T-helper 2 cell treated with Interferon-gamma antibody and Interleukin-4, amounts not matched to agents 100 ng/mL and 5 ng/mL, for 36 hours (primary cell): ENCODE results near the gene MATCAP1. TPM values are rescaled to one million over a fixed set of nuclear protein-coding genes. Genes with fewer than 3 reads are reported as not detected.

Source experiments
- intact Hi-C: fragments of 100-400 bp; cut with micrococcal nuclease; formaldehyde crosslinking; loops from one replicate; pipeline ENCODE4 v1.15.1; 2023
- total RNA-seq: library from RNA; stranded (reverse); gene quantifications from 2 replicates; pipeline ENCODE4 v1.2.3, GENCODE V29; 2022

MATCAP1 gene
- total RNA-seq, 1 donor from 2014 or later, result 57.4 TPM

DNA sequence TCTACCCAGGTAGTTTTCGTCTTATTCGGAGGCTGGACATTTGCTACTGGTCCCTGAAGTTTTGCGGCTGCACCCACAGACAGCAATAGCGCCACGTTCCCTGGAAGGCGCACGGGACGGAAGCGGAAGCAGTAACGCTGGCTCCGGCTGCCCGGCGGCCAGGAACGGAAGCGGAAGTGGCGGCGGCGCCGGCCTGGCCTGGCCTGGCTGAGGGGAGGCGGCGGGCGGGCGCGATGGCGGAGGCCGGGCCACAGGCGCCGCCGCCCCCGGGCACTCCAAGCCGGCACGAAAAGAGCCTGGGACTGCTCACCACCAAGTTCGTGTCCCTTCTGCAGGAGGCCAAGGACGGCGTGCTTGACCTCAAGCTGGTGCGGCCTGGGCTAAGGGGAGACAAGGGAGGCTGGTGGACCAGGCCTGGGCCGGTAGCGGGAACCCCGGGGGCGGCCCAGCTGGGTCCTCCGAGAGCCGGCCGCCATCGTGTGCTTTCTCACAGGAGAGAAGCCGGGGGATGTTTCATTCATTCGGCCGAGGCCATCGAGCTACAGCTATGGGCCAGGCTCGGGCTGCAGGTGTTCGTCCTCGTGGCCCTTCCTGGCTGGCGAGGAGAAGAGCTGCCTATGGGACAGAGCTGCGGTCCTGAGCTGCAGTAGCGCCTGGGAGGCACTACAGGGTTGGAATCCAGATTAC is 8.4 kb upstream of the MATCAP1 start, which contains the start of gene E2F4:
Gene E2F4, plus strand, starts transcription at position 161 of the 687 bp plus-strand sequence. Its CDS starts 73 bp downstream, at position 234.
- intact Hi-C loops, result loop anchor here (1.0 to 2.0 kb wide), 2 partner anchors 35 to 52 kb away; partner anchors contain the start of gene TMEM208

DNA sequence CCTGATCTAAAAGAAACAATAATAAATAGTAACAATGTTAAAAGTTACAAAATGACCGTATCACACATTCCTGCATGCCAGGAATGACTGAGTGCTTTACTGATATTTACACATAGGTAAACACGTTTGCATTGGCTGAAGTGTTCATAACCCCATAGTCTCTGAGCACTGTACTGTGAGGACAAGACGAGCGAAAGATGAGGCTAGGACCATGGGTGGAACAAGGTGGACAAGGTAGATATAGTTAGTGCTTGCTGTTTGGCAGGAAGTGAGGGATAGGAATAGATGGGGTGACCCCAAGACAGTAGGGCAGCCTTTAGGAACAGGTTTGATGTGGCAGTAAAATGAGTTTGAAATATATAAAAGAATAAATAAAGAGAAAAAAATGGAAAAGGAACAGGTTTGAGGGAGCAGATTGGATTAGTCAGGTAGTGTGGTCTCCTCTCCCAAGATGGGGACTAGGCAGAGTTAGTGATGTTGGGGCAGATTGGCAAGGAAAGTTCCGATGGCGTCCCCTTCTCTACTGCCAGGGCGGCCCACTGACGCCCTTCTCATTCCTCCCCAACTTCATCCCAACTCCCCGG is 7.7 kb upstream of the MATCAP1 start:
- intact Hi-C loops, result no loop called here

DNA sequence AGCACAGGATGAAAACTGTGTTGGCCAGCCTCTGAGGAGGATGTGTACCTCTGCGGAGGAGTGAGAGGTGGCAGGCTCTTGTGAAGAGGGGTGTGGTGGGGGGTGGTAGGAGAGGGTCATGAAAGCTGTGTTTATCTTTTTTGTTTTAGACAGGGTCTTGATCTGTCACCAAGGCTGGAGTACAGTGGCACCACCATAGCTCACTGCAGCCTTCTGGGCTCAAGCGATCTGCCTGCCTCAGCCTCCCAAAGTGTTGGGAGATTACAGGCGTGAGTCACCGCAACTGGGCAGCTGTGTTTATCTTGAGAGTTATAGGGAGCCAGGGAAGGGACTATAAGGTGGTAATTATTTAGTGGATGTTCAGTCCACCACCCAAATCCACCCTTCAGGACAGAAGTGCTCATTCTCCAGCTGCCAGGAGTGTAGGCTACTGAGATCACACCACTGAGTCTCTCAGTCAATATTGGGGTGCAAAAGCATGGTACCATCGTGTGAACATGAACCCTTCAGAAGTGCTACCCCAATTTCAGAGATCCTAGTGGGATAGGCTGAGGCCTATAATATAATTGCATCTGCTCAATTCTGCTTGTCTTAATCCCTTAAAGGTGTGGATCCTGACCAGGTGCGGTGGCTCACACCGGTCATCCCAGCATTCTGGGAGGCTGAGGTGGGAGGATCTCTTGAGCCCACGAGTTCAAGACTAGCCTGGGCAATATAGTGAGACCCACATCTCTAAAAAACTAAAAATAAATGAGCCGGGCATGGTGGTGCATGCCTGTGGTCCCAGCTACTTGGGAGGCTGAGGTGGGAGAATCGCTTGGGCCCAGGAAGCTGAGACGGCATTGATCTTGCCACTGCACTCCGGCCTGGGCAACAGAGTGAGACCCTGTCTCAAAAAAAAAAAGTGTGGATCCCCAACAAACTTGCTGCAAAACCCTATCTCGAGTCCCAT is 7.0 kb upstream of the MATCAP1 start:
- intact Hi-C loops, result no loop called here

DNA sequence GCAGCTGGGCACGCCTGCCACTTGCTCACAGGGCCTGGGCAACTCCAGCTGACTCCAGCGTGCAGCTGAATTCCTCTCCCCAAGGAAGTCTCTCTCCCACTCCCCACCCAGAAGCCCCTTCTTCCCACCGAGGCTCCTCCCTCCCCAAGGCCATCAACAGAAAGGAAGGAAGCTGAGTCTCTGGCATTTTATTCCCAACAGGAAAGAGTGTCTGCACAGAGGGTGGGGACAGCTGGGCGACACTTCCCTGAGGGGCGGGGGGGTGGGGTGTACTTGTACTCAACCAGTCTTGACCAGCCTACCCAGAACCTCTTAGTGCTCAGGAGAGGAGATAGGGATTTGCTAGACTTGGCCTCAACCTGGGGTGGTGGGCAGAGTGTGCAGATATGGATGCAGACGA is 6.3 kb upstream of the MATCAP1 start, which contains the start of gene EXOC3L1:
Gene EXOC3L1, minus strand, starts transcription at position 96 of the 400 bp plus-strand sequence. CDS start 460 bp downstream, outside the sequence.
- intact Hi-C loops, result no loop called here

DNA sequence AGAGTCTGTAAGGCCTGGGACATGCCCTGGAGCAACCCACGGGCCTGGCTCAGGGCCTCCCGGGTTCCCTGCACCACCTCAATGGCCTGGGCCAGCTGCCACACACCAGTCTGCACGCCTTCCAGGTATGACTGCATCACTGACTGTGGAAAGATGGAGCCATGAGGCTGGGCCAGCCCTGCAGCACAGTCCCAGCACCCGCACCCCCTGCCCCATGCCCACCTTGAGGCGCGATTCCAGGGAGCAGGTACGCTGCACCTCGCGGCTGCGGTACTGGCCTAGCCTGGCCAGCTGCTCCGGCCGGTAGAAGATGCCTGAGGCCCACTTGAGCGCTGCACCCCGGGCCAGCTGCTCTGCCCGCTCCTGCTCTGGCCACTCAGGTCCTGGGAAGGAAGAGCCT is 5.0 kb upstream of the MATCAP1 start:
- intact Hi-C loops, result no loop called here

DNA sequence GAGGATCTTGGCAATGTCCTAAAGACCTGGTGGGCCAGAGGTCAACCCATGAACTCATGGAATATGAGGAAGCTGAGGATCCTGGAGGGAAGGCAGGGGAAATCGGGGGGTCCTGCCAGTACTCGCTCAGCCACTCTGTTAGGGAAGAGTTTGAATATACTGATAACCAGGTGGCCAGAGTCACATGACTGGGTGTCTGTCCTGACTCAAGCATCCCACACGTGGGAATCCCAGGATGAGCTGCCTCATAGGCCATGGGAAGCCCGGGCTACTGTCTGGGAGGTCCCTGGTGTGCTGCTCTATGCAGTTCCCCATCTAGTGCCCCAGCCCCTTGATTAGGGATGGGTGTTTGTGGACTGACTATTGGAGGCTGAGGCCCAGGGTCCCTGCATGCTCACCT is 4.6 kb upstream of the MATCAP1 start:
- intact Hi-C loops, result no loop called here

DNA sequence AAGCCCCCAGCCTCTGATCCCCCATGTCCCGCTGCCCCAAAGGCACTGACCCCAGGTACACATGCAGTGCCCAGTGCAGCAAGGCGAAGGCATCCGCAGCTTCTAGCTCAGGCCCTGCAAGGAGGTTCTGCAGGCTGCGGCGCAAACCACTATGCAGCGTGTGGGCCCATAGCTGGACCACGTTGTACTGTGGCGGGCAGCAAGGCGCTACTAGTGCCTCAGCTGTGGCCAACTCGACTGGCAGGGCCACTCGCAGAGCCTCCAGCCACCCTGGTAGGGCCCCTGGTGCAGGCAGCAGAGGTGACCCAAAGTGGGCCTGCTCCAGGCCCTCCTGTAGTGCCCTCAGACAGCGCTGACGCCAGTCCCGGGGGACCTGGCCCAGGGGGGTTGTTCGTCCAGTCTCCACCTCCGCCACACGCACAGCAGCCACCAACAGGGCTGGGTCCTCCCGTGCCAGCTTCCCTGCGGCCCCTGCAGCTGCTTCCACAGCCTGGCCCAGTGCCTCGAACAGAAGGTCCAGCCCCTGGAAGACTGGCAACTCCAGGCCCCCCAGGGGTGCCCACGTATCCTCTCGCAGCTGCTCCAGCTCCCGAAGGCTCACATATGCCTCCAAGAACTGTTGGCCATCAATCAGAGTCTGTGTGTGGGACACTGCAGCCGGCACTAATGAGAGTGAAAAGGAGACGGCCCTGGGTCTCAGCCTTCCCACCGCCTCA is 3.6 kb upstream of the MATCAP1 start:
- intact Hi-C loops, result no loop called here

DNA sequence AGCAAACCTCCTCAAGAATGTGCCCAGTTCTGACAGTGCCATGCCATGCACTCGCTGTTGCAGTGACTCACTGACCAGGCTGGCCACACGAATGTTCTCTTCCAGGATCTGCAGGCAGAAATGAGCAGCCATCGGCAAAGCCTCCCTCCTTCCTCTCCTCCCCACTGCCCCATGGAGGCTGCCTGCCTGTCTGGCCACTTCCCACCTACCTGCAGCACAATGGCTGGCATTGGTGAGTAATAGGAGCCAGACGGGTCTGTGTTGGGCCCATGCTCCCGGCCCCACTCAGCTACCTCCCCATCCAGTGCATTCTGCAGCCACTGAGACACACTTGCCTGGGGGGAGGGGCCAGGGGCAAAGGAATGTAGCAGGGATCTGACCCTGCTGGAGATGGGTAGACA is 2.8 kb upstream of the MATCAP1 start:
- intact Hi-C loops, result no loop called here

DNA sequence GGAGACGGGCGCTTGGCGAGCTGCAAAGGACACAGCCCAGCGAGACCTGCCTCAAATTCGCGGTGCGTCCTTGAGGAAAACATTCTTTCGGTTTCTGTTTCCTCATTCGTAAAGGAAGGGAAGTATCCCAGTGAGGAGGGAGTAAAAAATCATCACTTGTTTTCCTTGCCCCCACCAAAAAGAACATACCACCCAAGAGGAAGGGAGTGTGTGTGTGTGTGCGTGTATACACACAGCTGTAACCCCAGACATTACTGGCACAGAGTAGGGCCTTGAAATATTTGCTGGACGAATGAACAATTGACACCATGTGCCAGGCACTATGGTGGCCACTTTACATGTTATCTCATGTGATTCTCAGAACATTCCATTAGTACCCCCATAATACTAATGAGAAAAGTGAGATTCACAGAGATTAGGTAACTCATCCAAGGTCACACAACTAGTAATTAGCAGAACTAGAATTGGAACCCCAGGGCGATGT is 1.9 kb upstream of the MATCAP1 start:
- intact Hi-C loops, result loop anchor here (1.0 to 2.0 kb wide), 6 partner anchors 41 to 239 kb away; partner anchors contain the start of genes FHOD1 and TMEM208

DNA sequence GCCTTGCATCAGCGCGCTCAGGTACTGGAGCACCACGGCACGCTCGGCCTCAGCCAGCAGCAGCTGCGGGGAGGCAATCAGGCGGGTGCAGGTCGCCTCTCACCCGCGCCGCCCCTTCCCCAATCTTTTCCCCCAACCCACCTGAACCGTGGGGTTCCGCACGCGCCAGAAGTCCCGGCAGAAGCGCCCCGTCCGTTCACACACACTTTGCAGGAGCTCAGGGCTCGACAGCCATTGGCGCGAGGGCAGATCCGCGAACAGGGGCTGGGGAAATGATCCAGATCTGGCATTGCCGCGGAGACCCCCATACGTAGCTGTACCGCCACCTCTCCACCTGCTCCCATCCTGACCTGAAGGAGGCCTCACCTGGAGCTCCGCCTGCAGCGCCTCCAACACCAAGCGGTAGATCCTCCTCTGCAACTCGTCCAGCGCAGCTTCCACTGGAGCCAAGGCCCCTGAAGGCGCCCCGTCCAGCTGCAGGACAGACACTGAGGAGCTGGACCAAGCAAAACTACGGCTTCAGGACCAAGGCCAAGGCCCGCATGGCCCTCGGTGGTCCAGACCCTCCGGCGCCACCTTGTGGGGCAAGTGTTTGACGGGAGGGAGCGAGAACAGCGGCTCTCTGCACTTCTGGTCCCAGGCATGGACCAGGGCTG is 1.4 kb upstream of the MATCAP1 start:
- intact Hi-C loops, result loop anchor here (1.0 to 2.0 kb wide), 6 partner anchors 42 to 238 kb away; partner anchors contain the start of genes FHOD1 and TMEM208

DNA sequence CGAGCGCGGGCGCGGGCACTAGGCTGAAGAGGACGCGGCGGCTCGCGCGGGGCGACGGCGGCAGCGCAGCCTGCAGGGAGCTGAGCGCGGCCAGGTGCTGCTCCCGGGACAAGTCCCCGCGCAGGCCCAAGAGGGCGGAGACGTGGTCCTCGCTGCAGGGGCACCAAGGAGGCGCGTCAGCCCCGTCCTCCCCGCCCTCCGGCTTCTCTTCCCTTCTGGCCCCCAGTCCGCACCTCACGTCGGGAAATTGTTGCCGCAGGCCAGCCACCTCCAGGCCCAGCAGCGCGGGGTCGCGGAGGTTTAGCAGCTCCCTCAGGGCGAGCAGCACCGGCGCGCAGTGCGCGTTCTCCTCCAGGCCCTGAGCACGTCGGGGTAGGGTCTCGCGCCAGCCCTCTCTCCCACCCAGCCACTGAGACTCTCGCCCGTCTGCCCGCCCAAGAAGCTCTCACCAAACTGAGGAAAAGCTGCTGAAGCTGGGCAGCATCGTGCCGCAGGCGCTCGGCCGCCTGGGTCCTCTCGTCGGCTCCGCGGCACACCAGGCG is 761 bp upstream of the MATCAP1 start:
- intact Hi-C loops, result loop anchor here (2.0 kb wide), 3 partner anchors 42 to 238 kb away; partner anchors contain the start of genes FHOD1 and TMEM208

DNA sequence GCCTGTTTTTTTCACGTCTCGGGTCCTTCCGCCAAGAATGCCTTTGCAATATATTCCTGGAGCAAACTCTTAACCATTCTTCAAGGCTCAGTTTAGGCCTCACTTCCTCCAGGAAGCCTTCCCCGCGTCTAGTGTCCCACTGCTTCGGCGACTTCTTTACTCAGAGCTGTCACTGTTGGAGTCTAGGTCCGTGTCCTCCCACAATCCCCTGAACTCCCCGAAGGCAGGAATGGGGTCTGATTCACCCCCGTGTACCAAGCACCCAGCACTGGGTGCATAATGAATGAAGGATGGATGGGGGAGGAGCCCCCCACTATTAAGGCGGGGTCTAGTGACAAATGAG is 508 bp downstream of the MATCAP1 start:
- intact Hi-C loops, result loop anchor here (1.0 kb wide), 1 partner anchor 23 kb away; no protein-coding TSS in a partner anchor

DNA sequence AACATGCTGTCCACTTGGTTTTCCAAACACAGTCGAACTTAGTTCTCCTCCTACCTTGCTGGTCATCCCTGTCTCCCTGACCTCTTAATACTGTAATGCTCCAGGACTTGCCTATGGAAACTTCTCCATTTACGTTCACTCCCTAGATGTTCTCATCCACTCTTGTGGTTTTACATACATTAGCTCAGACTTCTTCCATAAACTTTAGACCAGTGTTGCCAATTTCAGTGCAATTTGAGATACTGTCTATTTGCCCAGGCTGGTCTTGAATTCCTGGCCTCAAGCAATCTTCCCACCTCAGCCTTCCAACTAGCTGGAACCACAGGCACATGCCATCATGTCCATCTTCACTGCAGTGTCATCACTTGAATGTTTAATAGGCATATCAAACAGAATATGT is 1.5 kb downstream of the MATCAP1 start:
- intact Hi-C loops, result no loop called here

DNA sequence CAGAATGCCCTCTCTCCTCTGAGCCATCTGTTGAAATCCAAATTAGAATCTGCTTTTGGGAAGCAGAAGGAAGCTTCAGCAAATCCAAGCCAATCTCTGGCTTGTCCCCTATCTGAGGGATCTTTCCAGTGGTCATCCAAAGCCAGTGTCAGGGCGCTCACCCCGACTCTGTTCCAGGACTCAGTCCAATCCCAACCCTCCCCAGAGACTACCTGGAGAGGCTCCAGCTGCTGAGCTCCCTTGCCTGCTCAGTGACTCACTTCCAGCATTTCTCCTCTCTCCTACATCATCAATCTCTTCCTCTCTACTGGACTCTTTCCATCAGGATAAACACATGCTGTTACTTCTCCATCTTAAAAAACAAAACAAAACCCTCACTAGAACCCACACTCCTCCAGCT is 2.4 kb downstream of the MATCAP1 start:
- intact Hi-C loops, result no loop called here

DNA sequence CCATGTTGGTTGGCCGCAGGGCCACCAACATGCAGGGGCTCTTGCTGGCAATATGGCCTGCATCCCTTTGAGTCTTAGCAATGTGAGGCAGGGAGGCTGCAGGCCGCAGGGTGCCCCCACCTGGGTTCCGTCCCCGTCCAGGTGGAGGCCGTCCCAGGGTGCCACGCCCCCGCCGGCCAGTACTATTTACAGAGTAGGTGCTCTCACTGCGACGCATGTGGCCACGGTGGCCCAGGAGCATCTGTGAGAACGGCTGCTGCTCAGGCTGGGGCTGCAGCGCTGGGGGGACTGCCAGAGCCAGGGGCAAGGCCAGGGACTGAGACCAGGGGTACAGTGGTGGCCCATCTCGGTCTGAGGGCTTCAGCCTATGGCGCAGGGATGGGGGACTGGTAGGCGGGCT is 3.6 kb downstream of the MATCAP1 start:
- intact Hi-C loops, result no loop called here

DNA sequence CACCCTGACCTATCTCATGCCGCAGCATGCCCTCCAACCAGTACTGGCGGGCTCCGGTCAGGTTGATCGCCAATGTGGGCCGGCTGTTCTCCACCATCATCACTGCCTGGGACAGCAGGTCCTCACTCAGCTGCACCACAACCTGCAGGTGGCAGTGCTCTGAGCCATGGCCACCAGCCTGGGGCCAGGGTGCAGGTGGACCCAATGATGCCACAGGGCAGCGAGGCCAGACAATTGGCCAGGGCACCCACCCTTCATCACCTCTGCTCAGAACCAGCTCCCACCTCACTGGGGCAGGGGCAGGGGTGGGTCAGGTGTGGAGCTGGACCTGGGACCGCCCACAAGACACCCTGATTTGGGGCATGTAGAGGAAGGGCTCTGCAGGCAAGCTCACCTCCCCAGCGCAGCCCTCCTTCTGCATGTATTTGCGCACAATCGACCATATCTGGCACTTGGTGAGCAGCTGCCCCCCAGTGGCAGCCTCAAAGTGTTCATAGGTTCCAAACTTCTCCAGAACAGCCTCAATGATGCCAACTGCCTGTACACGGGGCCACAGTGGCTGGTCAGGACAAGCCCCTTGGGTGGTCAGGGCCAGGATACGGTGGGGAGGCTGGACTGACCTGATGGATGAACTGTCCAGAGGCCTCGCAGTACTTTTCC is 4.2 kb downstream of the MATCAP1 start:
- intact Hi-C loops, result no loop called here

DNA sequence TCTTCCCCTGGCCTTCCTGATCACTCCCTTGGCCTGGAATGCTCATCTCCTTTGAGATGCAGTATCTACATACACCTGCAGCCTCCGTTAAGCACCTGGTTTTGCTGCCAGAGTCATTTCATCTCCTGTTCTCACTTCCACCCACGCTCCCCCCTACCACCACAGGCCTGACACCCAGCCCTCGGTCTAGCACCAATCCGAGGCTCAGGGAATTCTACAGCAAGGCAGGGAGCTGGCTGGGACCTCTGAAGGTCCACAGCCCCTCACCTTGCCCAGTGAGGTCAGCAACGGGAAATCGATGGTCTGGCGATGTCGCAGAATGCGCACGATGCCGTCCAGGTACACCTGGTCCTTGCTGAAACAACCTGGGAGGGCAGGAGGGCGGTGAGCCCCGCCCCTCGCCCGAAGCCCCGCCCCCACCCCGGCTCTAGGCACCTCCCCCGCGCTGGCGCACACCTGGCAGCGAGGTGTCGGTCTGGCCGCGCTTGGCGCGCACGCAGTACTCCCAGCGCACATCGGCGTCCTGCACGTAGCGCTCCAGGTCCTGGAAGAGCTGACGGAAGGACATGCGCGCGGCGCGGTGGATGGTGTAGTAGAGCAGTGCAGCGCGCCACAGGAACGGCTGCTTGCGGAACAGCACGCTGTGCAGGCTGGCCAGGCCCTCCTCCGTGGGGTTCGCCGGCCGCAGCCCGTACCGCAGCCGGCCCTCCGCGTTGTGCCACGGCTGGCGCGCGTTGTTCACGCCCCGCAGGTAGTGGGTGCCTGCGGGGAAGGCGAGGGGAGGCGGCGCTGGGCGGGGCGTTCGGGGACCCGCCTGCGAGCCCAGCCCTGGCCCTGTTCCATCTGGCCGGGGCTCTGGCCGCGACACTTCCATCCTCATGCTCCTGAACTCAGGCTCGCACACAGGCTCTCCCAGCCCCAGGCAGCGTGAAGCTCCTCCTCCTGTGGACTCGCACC is 5.7 kb downstream of the MATCAP1 start:
- intact Hi-C loops, result no loop called here

DNA sequence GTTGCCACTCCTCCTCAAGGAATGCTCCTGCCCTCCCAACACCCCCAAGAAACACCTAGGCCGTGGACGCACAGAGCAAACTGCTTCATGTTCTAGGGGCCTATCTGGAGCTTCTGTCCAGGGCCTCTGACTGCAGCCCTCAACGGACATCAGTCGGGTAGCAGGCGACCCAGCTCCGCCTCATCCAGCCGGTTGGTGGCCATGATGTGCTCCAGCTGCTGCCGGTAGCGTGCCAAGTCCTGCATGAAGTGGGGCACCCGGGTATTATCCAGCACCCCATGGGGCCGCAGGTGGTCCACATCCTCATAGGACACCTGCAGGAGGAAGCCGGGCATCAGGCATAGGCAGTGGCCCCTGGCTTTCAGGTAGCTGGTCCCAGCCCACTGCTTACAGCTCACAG is 7.1 kb downstream of the MATCAP1 start:
- intact Hi-C loops, result no loop called here
